Gastroesophageal sphincter (tissue), 4 donors: ENCODE results near the gene SNAPC1. TPM values are rescaled to one million over a fixed set of nuclear protein-coding genes. Genes with fewer than 3 reads are reported as not detected.

Experiments used
- ATAC-seq: fragments of 150-250 bp; one replicate; pipeline ENCODE4 v1.9.1; 2016; ENCODE audit warnings: mild to moderate bottlenecking, moderate library complexity
- H3K27ac ChIP-seq, 4 donors: fragments of 200-600 bp; sonication (generic) in 3 of 4; 1 replicate in 3 of 4; 2 replicates in 1 of 4; pipeline ENCODE4 v1.5.1; 2016 to 2019
- H3K27me3 ChIP-seq: fragments of 200-600 bp; sonication (generic); one replicate; pipeline ENCODE4 v1.5.1; 2019
- H3K36me3 ChIP-seq, 2 donors: fragments of 200-600 bp; sonication (generic); one replicate each; pipeline ENCODE4 v1.5.1; 2019; ENCODE audit warnings: control low read depth in 1 of 2
- H3K4me1 ChIP-seq, 3 donors: fragments of 200-600 bp; sonication (generic); 1 replicate in 2 of 3; 2 replicates in 1 of 3; pipeline ENCODE4 v1.5.1; 2016 to 2019; ENCODE audit warnings: control low read depth in 2 of 3
- H3K4me3 ChIP-seq, 2 donors: fragments of 200-600 bp; sonication (generic); one replicate each; pipeline ENCODE4 v1.5.1; 2019; ENCODE audit warnings: mild to moderate bottlenecking in 1 of 2, moderate library complexity in 1 of 2
- H3K9me3 ChIP-seq, 3 donors: fragments of 200-600 bp; sonication (generic); one replicate each; pipeline ENCODE4 v1.5.1; 2017 to 2019; ENCODE audit warnings: control low read depth in 2 of 3
- CTCF ChIP-seq, 4 experiments: fragments of 200-600 bp in 2 of 4; fragments of 450-650 bp in 2 of 4; sonication (generic) in 1 of 4; IDR thresholded peaks; one replicate each; pipeline ENCODE4 v1.5.1; 2017 to 2019; ENCODE audit warnings: antibody characterized with exemption in 4 of 4, mild to moderate bottlenecking in 2 of 4, moderate library complexity in 2 of 4
- EP300 ChIP-seq: sonication (generic); formaldehyde crosslinking; IDR thresholded peaks from one replicate; pipeline ENCODE4 v1.6.1; 2017; ENCODE audit warnings: antibody characterized with exemption, mild to moderate bottlenecking
- POLR2A ChIP-seq, 2 donors: fragments of 450-650 bp; IDR thresholded peaks; one replicate each; pipeline ENCODE4 v1.6.1; 2017; ENCODE audit warnings: antibody characterized with exemption in 2 of 2, mild to moderate bottlenecking in 2 of 2, moderate library complexity in 1 of 2
- POLR2AphosphoS5 ChIP-seq: sonication (generic); formaldehyde crosslinking; IDR thresholded peaks from one replicate; pipeline ENCODE4 v1.6.1; 2017; ENCODE audit warnings: antibody characterized with exemption
- WGBS, 2 donors: methylation state at CpG; one replicate each; pipeline ENCODE4 v1.1.5; 2018; ENCODE audit warnings: low coverage in 1 of 2; 5-methylcytosine and 5-hydroxymethylcytosine counted together
- total RNA-seq, 4 donors: library from RNA; depleted of rRNA; stranded (reverse); fragments of >200 nt; gene quantifications; one replicate each; pipeline ENCODE4 v1.1.0, GENCODE V29; 2016

SNAPC1 gene
- total RNA-seq, 4 donors from 2014 or later: 5.4 to 8.7 (median 6.7) TPM

DNA sequence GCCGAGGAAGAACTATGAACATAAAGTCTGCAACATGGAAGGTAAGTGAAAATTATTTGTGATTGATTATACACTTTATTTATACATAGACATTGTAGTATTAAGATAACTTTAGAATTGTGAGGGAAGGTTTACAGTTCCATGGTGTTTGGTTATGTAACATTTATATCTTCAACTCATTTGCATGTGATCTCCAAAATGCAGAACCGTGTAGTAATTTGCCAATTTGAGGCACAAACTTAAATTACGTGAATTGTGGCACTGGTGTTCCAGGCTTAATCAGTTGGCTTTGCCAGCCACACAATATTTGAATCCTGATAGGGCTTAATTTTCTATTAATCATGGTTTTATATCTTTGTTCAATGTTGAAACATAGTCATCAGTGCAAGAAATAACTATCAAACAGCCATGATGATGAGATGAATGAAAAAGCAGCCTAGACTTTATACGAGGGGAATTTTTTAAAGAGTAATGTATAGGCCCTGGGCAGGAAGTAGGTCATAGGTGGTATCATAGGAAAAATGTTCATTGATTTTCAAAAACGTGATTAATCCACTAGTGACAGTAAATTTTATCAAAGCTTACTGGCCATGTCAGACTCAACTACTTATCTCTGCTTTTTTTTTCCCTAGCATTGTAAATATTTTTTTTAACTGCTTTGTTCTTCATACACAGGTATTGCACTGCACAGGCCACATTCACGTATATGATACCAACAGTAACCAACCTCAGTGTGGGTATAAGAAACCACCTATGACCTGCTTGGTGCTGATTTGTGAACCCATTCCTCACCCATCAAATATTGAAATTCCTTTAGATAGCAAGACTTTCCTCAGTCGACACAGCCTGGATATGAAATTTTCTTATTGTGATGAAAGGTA lies 35.2 kb upstream of the SNAPC1 start:
- TF ChIP-seq POLR2A (IDR thresholded peaks at IDR 0.05) (no peak), POLR2AphosphoS5 (no peak)
- H3K36me3 ChIP-seq: peaks cover 3 to 46% of the 10 kb centered on the region in 2 donors
- WGBS, 2 donors: 65 to 72% methylated on average over 6 to 7 of the region's 7 CpGs
- no peak overlapping the region for H3K27ac ChIP-seq
- no peaks in the 10 kb centered on the region for H3K27me3 ChIP-seq
- H3K4me1 ChIP-seq: peaks cover 0 to 42% (median 0%) of the 10 kb centered on the region in 3 donors
- H3K9me3 ChIP-seq: no peaks in the 10 kb centered on the region
- no peak overlapping the region for H3K4me3 ChIP-seq
- ATAC-seq: no peak

GRCh38 chr14:61730756-61731373 lies 31.4 kb upstream of the SNAPC1 start:
- no peak overlapping the region for H3K4me3 ChIP-seq
- H3K4me1 ChIP-seq: peaks cover 0 to 28% (median 0%) of the 10 kb centered on the region in 3 donors
- peaks cover 3 to 68% of the 10 kb centered on the region in 2 donors for H3K36me3 ChIP-seq
- peak overlapping the region in 2 of 4 donors; percentile 20 to 29 for H3K27ac ChIP-seq
- no peaks in the 10 kb centered on the region for H3K9me3 ChIP-seq
- H3K27me3 ChIP-seq: no peaks in the 10 kb centered on the region
- no peak for ATAC-seq
- 47 to 57% methylated on average over 2 of the region's 2 CpGs for WGBS, 2 donors
- peak in 3 of 4 experiments; percentile 51 to 62 (median 55) for TF ChIP-seq CTCF (IDR thresholded peaks at IDR 0.05)
- TF ChIP-seq POLR2A (IDR thresholded peaks at IDR 0.05): no peak

DNA sequence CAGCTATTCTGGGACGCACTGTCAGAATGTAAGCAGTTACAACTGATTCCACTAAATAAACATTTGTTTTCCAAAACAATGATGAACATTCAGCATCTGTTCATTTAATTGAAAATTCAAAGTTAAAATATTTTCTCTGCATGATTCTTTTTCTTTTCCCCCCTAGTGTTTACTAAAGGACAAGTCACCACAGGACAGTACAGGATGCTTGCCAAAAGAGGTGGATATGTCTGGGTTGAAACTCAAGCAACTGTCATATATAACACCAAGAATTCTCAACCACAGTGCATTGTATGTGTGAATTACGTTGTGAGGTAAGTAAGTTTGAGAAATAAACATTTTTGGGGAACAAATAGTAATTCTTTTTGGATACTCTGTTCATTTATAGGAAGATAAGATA lies 28.2 kb upstream of the SNAPC1 start:
- H3K36me3 ChIP-seq: peaks cover 4 to 72% of the 10 kb centered on the region in 2 donors

GRCh38 chr14:61736751-61737150 lies 25.5 kb upstream of the SNAPC1 start:
- peaks cover 7 to 92% of the 10 kb centered on the region in 2 donors for H3K36me3 ChIP-seq
- 86 to 89% methylated on average over 2 to 4 of the region's 4 CpGs for WGBS, 2 donors

More for the DNA sequence above, 28.2 kb upstream of the SNAPC1 start:
- no peaks in the 10 kb centered on the region for H3K27me3 ChIP-seq
- 44 to 81% methylated on average over 1 to 2 of the region's 2 CpGs for WGBS, 2 donors
- TF ChIP-seq CTCF (IDR thresholded peaks at IDR 0.05) (peak in 1 of 4 experiments; percentile 5), POLR2A (IDR thresholded peaks at IDR 0.05) (no peak)
- no peak overlapping the region for H3K4me3 ChIP-seq
- ATAC-seq: no peak
- no peaks in the 10 kb centered on the region for H3K9me3 ChIP-seq
- peaks cover 0 to 16% (median 0%) of the 10 kb centered on the region in 3 donors for H3K4me1 ChIP-seq
- H3K27ac ChIP-seq: no peak overlapping the region

DNA sequence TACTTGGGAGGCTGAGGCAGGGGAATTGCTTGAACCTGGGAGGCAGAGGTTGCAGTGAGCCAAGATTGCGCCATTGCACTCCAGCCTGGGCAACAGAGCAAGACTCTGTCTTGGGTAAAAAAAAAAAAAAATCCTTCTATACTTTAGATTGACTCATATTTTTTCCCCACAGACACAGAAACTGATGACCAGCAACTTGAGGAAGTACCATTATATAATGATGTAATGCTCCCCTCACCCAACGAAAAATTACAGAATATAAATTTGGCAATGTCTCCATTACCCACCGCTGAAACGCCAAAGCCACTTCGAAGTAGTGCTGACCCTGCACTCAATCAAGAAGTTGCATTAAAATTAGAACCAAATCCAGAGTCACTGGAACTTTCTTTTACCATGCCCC lies 24.3 kb upstream of the SNAPC1 start:
- no peak for TF ChIP-seq POLR2AphosphoS5
- TF ChIP-seq POLR2A (IDR thresholded peaks at IDR 0.05): no peak
- no peak for TF ChIP-seq CTCF (IDR thresholded peaks at IDR 0.05)
- TF ChIP-seq EP300: no peak
- Histone ChIP-seq H3K9me3 (no peaks in the 10 kb centered on the region), H3K4me1 (no peaks in the 10 kb centered on the region), H3K4me3 (no peak overlapping the region), H3K36me3 (peaks cover 7 to 98% of the 10 kb centered on the region in 2 donors), H3K27ac (no peak overlapping the region), H3K27me3 (no peaks in the 10 kb centered on the region)
- 88 to 96% methylated on average over 4 to 5 of the region's 5 CpGs for WGBS, 2 donors
- no peak for ATAC-seq

More at GRCh38 chr14:61736751-61737150, 25.5 kb upstream of the SNAPC1 start:
- TF ChIP-seq POLR2A (IDR thresholded peaks at IDR 0.05) (no peak), EP300 (no peak), POLR2AphosphoS5 (no peak), CTCF (IDR thresholded peaks at IDR 0.05) (no peak)
- no peak overlapping the region for H3K4me3 ChIP-seq
- H3K27me3 ChIP-seq: no peaks in the 10 kb centered on the region
- no peaks in the 10 kb centered on the region for H3K9me3 ChIP-seq
- H3K4me1 ChIP-seq: no peaks in the 10 kb centered on the region
- no peak overlapping the region for H3K27ac ChIP-seq
- no peak for ATAC-seq
